Transverse colon (tissue), 4 donors: Measurements from ENCODE around the gene SLC7A1.

Source experiments
- POLR2A ChIP-seq: fragments of 450-650 bp; IDR thresholded peaks from one replicate; pipeline ENCODE4 v1.6.1; 2016; ENCODE audit warnings: antibody characterized with exemption, mild to moderate bottlenecking, moderate library complexity
- POLR2AphosphoS5 ChIP-seq, 3 donors: sonication (generic); formaldehyde crosslinking; IDR thresholded peaks; one replicate each; pipeline ENCODE4 v1.6.1; 2016; ENCODE audit warnings: antibody characterized with exemption in 3 of 3
- TF ChIP-seq, protein P1 (sequence below), 5 experiments: fragments of 200-600 bp in 3 of 5; fragments of 450-650 bp in 2 of 5; sonication (generic) in 3 of 5; IDR thresholded peaks; 1 replicate in 2 of 5; 2 replicates in 3 of 5; pipeline ENCODE4 v1.5.1; 2016 to 2017; ENCODE audit warnings: antibody characterized with exemption in 5 of 5, inconsistent platforms in 3 of 5, mild to moderate bottlenecking in 2 of 5, moderate library complexity in 1 of 5

- TF ChIP-seq POLR2A (no peak), POLR2AphosphoS5 (IDR thresholded peaks at IDR 0.05) (no peak)
- TF ChIP-seq, protein P1, sequence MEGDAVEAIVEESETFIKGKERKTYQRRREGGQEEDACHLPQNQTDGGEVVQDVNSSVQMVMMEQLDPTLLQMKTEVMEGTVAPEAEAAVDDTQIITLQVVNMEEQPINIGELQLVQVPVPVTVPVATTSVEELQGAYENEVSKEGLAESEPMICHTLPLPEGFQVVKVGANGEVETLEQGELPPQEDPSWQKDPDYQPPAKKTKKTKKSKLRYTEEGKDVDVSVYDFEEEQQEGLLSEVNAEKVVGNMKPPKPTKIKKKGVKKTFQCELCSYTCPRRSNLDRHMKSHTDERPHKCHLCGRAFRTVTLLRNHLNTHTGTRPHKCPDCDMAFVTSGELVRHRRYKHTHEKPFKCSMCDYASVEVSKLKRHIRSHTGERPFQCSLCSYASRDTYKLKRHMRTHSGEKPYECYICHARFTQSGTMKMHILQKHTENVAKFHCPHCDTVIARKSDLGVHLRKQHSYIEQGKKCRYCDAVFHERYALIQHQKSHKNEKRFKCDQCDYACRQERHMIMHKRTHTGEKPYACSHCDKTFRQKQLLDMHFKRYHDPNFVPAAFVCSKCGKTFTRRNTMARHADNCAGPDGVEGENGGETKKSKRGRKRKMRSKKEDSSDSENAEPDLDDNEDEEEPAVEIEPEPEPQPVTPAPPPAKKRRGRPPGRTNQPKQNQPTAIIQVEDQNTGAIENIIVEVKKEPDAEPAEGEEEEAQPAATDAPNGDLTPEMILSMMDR (IDR thresholded peaks at IDR 0.05): no peak
These were observed 13.3 kb downstream of the SLC7A1 start for GRCh38 chr13:29582171-29582570.
